B cell (primary cell): ENCODE data around the gene RHCE. TPM values are rescaled to one million over a fixed set of nuclear protein-coding genes. Genes with fewer than 3 reads are reported as not detected.

Source experiments
- ATAC-seq: fragments of 200-7000 bp; cut with Tn5 transposase; one replicate; pipeline ENCODE4 v1.10.0; 2021; ENCODE audit warnings: low read depth, mild to moderate bottlenecking, moderate number of reproducible peaks, moderate library complexity
- CTCF ChIA-PET: fragments of 350-600 bp; sonication (Branson Sonifier 250); formaldehyde crosslinking; loops from one replicate; lab custom pipeline; 2021; ENCODE audit warnings: antibody characterized with exemption, inconsistent platforms; lab: Charles Lee
- POLR2A ChIA-PET: fragments of 350-600 bp; sonication (Branson Sonifier 250); formaldehyde crosslinking; loops from one replicate; lab custom pipeline; 2021; ENCODE audit warnings: antibody characterized with exemption; lab: Charles Lee
- DNase-seq: peaks from one replicate; pipeline ENCODE4 v3.0.0; 2013
- H2AFZ ChIP-seq: 2 replicates; pipeline ENCODE4 v1.6.1; 2012; ENCODE audit warnings: mild to moderate bottlenecking, low read depth, low read length; ENCODE audit not compliant: insufficient read depth, poor library complexity, severe bottlenecking
- H3K27ac ChIP-seq, 2 donors: 1 replicate in 1 of 2; 2 replicates in 1 of 2; pipeline ENCODE4 v1.5.1; 2012 to 2013; ENCODE audit warnings: low read length in 2 of 2, mild to moderate bottlenecking in 2 of 2, moderate library complexity in 1 of 2
- H3K27me3 ChIP-seq, 4 experiments: fragments of 200-600 bp in 1 of 4; sonication (generic) in 1 of 4; replicated peaks in 1 of 4; 1 replicate in 2 of 4; 2 replicates in 2 of 4; pipeline versions ENCODE4 v1.6.1 to v1.7.0; 2013 to 2016; ENCODE audit warnings: low read length in 3 of 4, mild to moderate bottlenecking in 2 of 4, mixed read lengths in 1 of 4, moderate library complexity in 1 of 4; ENCODE audit not compliant: insufficient read depth in 4 of 4, control insufficient read depth in 3 of 4; ENCODE audit errors: control extremely low read depth in 1 of 4
- H3K36me3 ChIP-seq, 2 experiments: replicated peaks in 1 of 2; 1 replicate in 1 of 2; 2 replicates in 1 of 2; pipeline versions ENCODE4 v1.6.1 to v1.7.1; 2013; ENCODE audit warnings: low read length in 1 of 2; ENCODE audit not compliant: insufficient read depth in 2 of 2, control insufficient read depth in 1 of 2; ENCODE audit errors: control extremely low read depth in 1 of 2, extremely low read depth in 1 of 2
- H3K4me1 ChIP-seq, 2 donors: fragments of 200-600 bp in 1 of 2; sonication (generic) in 1 of 2; 1 replicate in 1 of 2; 2 replicates in 1 of 2; pipeline versions ENCODE4 v1.5.1 to v1.6.1; 2013 to 2017; ENCODE audit warnings: low read length in 2 of 2; ENCODE audit not compliant: control insufficient read depth in 2 of 2, insufficient read depth in 2 of 2
- H3K4me2 ChIP-seq: replicated peaks from 2 replicates; pipeline ENCODE3; 2012; ENCODE audit warnings: mild to moderate bottlenecking, low read depth, low read length; ENCODE audit not compliant: poor library complexity, severe bottlenecking
- H3K4me3 ChIP-seq, 5 experiments: fragments of 200-600 bp in 1 of 5; sonication (generic) in 1 of 5; 1 replicate in 3 of 5; 2 replicates in 2 of 5; pipeline versions ENCODE4 v1.5.1 to v1.7.0; 2011 to 2016; ENCODE audit warnings: low read length in 4 of 5, mild to moderate bottlenecking in 4 of 5, low read depth in 2 of 5, control low read depth in 1 of 5, moderate library complexity in 1 of 5; ENCODE audit not compliant: insufficient read depth in 1 of 5; ENCODE audit errors: control extremely low read depth in 1 of 5, extremely low read depth in 1 of 5
- H3K79me2 ChIP-seq: fragments of 200-600 bp; sonication (generic); one replicate; pipeline ENCODE4 v1.6.0; 2016; ENCODE audit warnings: low read length; ENCODE audit not compliant: control insufficient read depth, insufficient read depth
- H3K9ac ChIP-seq: fragments of 200-600 bp; sonication (generic); 2 replicates; pipeline ENCODE4 v1.6.1; 2017; ENCODE audit warnings: mild to moderate bottlenecking, low read length, moderate library complexity
- H3K9me3 ChIP-seq, 3 donors: one replicate each; pipeline versions ENCODE4 v1.6.1 to v1.7.1; 2013; ENCODE audit warnings: low read length in 2 of 3; ENCODE audit not compliant: control insufficient read depth in 2 of 3, insufficient read depth in 1 of 3; ENCODE audit errors: control extremely low read depth in 1 of 3
- H4K20me1 ChIP-seq: 2 replicates; pipeline ENCODE4 v1.6.0; 2012; ENCODE audit warnings: mild to moderate bottlenecking, low read length; ENCODE audit not compliant: insufficient read depth, control insufficient read depth, poor library complexity, severe bottlenecking
- H3K27ac Mint-ChIP-seq: one replicate; pipeline ENCODE4 v1.8.0; 2021; ENCODE audit warnings: mixed read lengths
- H3K27me3 Mint-ChIP-seq: one replicate; pipeline ENCODE4 v1.8.0; 2021; ENCODE audit warnings: mixed read lengths
- H3K4me1 Mint-ChIP-seq: one replicate; pipeline ENCODE4 v1.8.0; 2021; ENCODE audit warnings: mixed read lengths
- H3K4me3 Mint-ChIP-seq: one replicate; pipeline ENCODE4 v1.8.0; 2021; ENCODE audit warnings: mixed read lengths
- H3K9me3 Mint-ChIP-seq: one replicate; pipeline ENCODE4 v1.8.0; 2022; ENCODE audit warnings: mixed read lengths; ENCODE audit not compliant: insufficient read depth
- CTCF ChIP-seq: fragments of 200-600 bp; IDR thresholded peaks from one replicate; pipeline ENCODE4 v1.8.0; 2022; ENCODE audit warnings: antibody characterized with exemption, mild to moderate bottlenecking
- EZH2 ChIP-seq: IDR thresholded peaks from 2 replicates; pipeline ENCODE4 v1.6.1; 2012; ENCODE audit warnings: borderline replicate concordance, low read depth, mild to moderate bottlenecking, moderate library complexity, low read length; ENCODE audit not compliant: insufficient read depth, poor library complexity, severe bottlenecking
- WGBS: methylation state at CpG from one replicate; pipeline ENCODE4 v1.1.5; 2013; ENCODE audit warnings: missing lambda C conversion rate; ENCODE audit not compliant: insufficient coverage; 5-methylcytosine and 5-hydroxymethylcytosine counted together
- intact Hi-C: fragments of 100-400 bp; cut with micrococcal nuclease; formaldehyde crosslinking; loops from one replicate; pipeline ENCODE4 v1.10.0; 2022
- polyA plus RNA-seq: library from polyadenylated mRNA; depleted of rRNA; stranded (reverse); fragments of >200 nt; gene quantifications from 2 replicates; pipeline ENCODE4 v1.2.3, GENCODE V29; 2012
- total RNA-seq, 2 donors: library from RNA; stranded (reverse); fragments of 120-200 nt in 1 of 2; gene quantifications; 1 replicate in 1 of 2; 2 replicates in 1 of 2; pipeline versions ENCODE4 v1.2.3 to v1.2.4, GENCODE V29; 2013 to 2022

The RHCE gene
- total and polyA plus RNA-seq, 2 donors (not counting 1 experiment from before 2014, with no cell fraction given) = 0.28 TPM; not detected in 1

GRCh38 chr1:25467193-25467592, 46.6 kb upstream of the RHCE start:
- H3K4me3 Mint-ChIP-seq = no peak overlapping the region
- H3K9me3 ChIP-seq = no peaks in the 10 kb centered on the region
- H3K9ac ChIP-seq = no peak overlapping the region
- H3K4me1 ChIP-seq = no peaks in the 10 kb centered on the region
- H3K27me3 ChIP-seq = no peaks in the 10 kb centered on the region
- H3K36me3 ChIP-seq = peaks cover 5 to 11% of the 10 kb centered on the region in 2 experiments
- no peak overlapping the region for H3K4me3 ChIP-seq
- H3K27me3 Mint-ChIP-seq = no peaks in the 10 kb centered on the region
- peaks cover 3% of the 10 kb centered on the region for H3K4me1 Mint-ChIP-seq
- H3K27ac Mint-ChIP-seq = no peak overlapping the region
- 100% methylated on average over 2 of the region's 4 CpGs for WGBS
- DNase-seq (no peak), ATAC-seq (no peak)
- H3K27ac ChIP-seq = no peak overlapping the region
- intact Hi-C loops = no loop called here
- H3K4me2 ChIP-seq = no peak overlapping the region
- H4K20me1 ChIP-seq = peaks cover 13% of the 10 kb centered on the region
- ChIA-PET CTCF (no interaction called here), POLR2A (no interaction called here)
- no peak overlapping the region for H2AFZ ChIP-seq
- peaks cover 55% of the 10 kb centered on the region for H3K79me2 ChIP-seq
- no peak for TF ChIP-seq EZH2
- TF ChIP-seq CTCF = no peak
- no peaks in the 10 kb centered on the region for H3K9me3 Mint-ChIP-seq

- Histone ChIP-seq H2AFZ (no peak overlapping the region), H4K20me1 (peaks cover 12% of the 10 kb centered on the region), H3K9ac (no peak overlapping the region), H3K36me3 (peaks cover 13 to 36% of the 10 kb centered on the region in 2 experiments), H3K27ac (no peak overlapping the region), H3K79me2 (peaks cover 29% of the 10 kb centered on the region), H3K9me3 (no peaks in the 10 kb centered on the region), H3K4me2 (no peak overlapping the region), H3K27me3 (no peaks in the 10 kb centered on the region), H3K4me1 (no peaks in the 10 kb centered on the region), H3K4me3 (no peak overlapping the region)
- Mint-ChIP-seq H3K4me3 (no peak overlapping the region), H3K9me3 (no peaks in the 10 kb centered on the region), H3K27me3 (no peaks in the 10 kb centered on the region), H3K27ac (no peak overlapping the region), H3K4me1 (no peaks in the 10 kb centered on the region)
- TF ChIP-seq CTCF (no peak), EZH2 (no peak)
- ChIA-PET POLR2A (no interaction called here), CTCF (interaction anchor here (1.3 kb wide), 1 partner anchor 23 kb away, joined by 3 read pairs; no protein-coding TSS in a partner anchor)
- WGBS = 75% methylated on average over 2 of the region's 5 CpGs
- DNase-seq (no peak), ATAC-seq (no peak)
- intact Hi-C loops = no loop called here
These were observed 42.1 kb upstream of the RHCE start for GRCh38 chr1:25462732-25463131.
